Sciatic nerve (tissue), 2 donors: ENCODE measurements around the gene EPHA1. TPM values are rescaled to one million over a fixed set of nuclear protein-coding genes. Genes with fewer than 3 reads are reported as not detected.

Source experiments
- ATAC-seq: fragments of 200-7000 bp; cut with Tn5 transposase; one replicate; pipeline ENCODE4 v1.9.1; 2020; ENCODE audit warnings: mild to moderate bottlenecking, moderate library complexity
- DNase-seq: peaks from one replicate; pipeline ENCODE4 v3.0.0-alpha.2; 2020; ENCODE audit warnings: low spot score
- intact Hi-C: fragments of 100-400 bp; cut with DNase I; formaldehyde crosslinking; loops from one replicate; pipeline ENCODE4 v1.14.2; 2022
- total RNA-seq: library from RNA; stranded (reverse); fragmentation: NEBNext Ultra II Directional; extraction: Animal tissue kit (Norgen Biotek cat#: 25700); gene quantifications from one replicate; pipeline ENCODE4 v1.2.1, GENCODE V29; 2021
- donor health status: DM: no; HTN: no; CAD: no.
- donor health status: DM: no; HTN: no; CAD: no.

EPHA1 gene
- 0.22 TPM for total RNA-seq

GRCh38 chr7:143408686-143409561 lies at the start of gene EPHA1:
Gene EPHA1, minus strand, starts transcription at chr7:143408856. Its CDS starts 51 bp downstream, at chr7:143408805.
- ATAC-seq (no peak), DNase-seq (no peak)
- intact Hi-C loops = no loop called here

DNA sequence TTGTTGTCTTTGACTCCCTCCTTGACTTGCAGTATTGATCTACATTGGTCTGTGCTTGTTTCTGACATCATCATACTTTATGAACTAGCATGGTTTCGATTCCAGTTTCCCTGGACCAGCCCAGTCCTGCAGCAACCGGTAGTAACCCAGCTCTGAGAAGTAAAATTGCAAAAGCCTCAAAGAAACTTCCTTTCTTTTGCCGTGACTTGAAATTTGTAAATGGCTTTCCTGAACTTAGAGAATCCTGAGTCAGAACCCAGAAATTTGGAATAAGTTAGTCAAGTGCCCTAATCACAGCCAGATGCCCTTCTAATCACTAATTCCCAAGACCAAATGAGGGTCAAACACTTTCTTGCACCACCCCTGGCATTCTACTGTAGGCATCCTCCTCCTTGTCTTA lies 49.6 kb upstream of the EPHA1 start:
- no peak for DNase-seq
- ATAC-seq = peak; percentile 52
- intact Hi-C loops = no loop called here

- ATAC-seq = no peak
- no peak for DNase-seq
- intact Hi-C loops = no loop called here
Observed at GRCh38 chr7:143456992-143457793, 48.5 kb upstream of the EPHA1 start.

- ATAC-seq (no peak), DNase-seq (no peak)
- intact Hi-C loops = no loop called here
Observed at GRCh38 chr7:143455942-143456341, 47.3 kb upstream of the EPHA1 start.

DNA sequence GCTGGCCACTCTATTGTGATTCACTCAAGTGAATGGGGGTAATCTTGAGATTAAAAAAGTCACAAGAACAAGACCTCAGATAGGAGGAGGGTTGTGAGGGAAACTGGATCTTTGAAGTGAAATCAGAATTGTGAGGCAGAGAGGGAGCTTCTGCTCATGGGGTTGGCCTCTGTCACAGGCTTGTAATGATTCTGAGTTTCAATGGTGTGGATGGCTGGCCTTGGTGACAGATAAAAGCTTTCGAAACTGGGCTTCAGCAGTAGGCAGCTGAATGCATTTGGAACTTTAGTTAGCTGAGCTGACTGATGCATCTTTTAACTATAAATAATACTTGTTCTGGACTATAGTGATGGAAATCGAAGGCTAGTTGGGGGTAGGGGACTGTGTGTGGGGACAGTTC lies 46.8 kb upstream of the EPHA1 start:
- intact Hi-C loops = no loop called here
- ATAC-seq (no peak), DNase-seq (no peak)

GRCh38 chr7:143454091-143454680 lies 45.5 kb upstream of the EPHA1 start:
- intact Hi-C loops = no loop called here

GRCh38 chr7:143452495-143452894 lies 43.8 kb upstream of the EPHA1 start:
- intact Hi-C loops = no loop called here
- no peak for DNase-seq
- ATAC-seq = no peak

More at GRCh38 chr7:143454091-143454680, 45.5 kb upstream of the EPHA1 start:
- DNase-seq = no peak
- ATAC-seq = no peak

DNA sequence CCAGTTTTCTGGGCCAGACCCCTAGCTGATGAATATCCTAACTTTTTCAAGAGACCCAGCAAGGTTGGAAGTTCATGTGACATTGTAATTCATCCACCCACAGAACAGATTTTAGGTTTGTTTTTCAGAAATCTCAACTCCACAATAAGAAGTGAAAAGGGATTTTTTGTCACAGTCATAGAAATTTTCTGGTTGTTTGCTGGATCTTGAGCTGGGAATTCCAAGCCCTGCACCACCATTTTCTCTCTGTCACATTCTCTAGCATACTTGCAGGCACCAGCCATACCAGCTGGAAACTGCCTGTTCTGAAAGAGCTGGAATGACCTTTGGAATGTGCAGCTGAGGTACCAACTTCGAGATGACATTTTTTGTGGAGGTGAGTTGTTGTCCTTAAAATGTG lies 43.1 kb upstream of the EPHA1 start:
- DNase-seq = no peak
- no peak for ATAC-seq
- intact Hi-C loops = no loop called here

DNA sequence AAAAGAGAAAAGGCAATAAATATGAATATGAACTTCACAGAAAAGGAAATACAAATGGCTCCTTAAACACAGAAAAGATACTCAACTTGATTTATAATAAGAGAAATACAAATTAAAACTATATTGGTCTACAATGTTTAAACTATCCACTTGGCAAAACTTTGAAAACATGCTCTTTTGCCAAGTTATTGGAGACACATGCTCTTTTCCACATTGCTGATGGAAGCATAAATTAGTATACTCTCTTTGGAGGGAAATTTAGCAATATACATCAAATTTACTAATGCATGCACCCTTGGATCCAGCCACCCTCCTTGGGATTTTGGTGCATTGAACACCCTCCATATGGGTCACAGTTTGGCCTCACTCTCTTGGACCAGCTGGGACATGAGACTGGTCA lies 42.5 kb upstream of the EPHA1 start:
- ATAC-seq = no peak
- no peak for DNase-seq
- intact Hi-C loops = no loop called here

DNA sequence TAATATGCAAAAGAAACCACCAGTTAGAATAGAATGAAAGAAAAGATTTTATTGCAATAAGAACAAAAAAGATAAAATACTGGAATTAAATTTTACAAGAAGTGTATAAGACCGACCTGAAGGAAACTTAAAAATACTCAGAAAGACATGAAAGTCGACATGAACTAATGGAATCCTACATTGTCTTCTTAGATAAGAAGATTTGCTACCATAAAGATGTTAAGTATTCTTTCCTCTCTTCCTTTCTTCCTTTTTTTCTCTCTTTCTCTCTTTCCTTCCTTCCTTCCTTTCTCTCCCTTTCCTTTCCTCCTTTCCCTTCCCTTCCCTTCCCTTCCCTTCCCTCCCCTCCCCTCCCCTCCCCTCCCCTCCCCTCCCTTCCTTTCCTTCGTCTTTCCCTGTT lies 41.1 kb upstream of the EPHA1 start:
- ATAC-seq (no peak), DNase-seq (no peak)
- intact Hi-C loops = no loop called here

DNA sequence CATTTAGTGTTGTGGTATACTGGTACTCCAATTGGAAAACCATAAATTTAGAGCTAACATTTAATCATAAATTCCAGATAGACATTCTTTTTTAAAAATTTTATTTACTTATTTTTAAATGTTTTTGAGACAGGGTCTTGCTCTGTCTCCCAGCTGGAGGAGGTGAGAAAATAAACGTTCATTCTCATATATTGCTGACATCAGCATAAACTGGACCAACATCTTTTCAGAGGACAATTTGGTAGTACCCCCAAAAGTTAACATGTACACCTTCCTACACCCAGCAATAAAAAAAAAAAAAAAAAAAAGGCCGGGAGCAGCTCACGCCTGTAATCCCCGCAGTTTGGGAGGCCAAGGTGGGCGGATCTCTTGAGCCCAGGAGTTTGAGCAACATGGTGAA lies 39.8 kb upstream of the EPHA1 start:
- ATAC-seq = no peak
- DNase-seq = no peak
- intact Hi-C loops = no loop called here

DNA sequence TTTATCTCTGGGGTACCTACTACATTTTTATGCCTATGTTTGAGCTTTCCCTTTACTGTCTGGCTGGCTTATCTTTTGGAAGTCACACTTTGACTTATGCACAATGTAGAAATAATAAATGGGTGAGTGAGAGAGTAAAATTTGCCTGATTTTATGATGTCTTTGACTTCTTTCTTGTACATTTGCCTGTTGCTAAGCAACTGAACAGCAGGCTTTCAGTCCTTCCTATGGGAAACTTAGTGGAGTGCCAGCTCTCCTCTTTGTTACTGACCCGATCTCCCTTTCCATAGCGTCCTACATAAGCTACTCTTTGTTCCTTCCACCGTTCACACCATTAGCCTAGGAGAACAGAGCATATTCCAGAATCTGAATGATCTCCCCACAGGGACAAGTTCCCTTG lies 38.8 kb upstream of the EPHA1 start:
- DNase-seq = no peak
- intact Hi-C loops = no loop called here
- no peak for ATAC-seq

DNA sequence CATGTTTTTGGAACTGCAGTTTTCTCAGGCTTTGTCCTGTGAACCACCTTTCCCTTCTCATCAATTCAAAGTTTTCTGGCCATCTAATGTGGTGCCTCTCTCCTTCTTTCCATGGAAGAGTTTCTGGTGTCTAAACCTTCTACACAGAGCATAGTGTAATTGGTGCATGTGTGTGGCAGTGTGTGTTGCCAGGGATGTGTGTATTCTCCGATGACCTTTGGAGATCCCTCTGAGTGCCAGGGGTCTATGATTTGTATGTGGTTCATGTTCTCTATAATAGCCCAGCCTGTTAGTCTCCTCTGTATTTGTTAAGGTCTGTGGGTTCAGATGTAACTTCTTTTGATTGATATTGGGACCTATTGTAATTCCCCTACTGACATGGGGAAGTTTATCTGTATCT lies 36.1 kb upstream of the EPHA1 start:
- intact Hi-C loops = no loop called here
- no peak for DNase-seq
- ATAC-seq = no peak

DNA sequence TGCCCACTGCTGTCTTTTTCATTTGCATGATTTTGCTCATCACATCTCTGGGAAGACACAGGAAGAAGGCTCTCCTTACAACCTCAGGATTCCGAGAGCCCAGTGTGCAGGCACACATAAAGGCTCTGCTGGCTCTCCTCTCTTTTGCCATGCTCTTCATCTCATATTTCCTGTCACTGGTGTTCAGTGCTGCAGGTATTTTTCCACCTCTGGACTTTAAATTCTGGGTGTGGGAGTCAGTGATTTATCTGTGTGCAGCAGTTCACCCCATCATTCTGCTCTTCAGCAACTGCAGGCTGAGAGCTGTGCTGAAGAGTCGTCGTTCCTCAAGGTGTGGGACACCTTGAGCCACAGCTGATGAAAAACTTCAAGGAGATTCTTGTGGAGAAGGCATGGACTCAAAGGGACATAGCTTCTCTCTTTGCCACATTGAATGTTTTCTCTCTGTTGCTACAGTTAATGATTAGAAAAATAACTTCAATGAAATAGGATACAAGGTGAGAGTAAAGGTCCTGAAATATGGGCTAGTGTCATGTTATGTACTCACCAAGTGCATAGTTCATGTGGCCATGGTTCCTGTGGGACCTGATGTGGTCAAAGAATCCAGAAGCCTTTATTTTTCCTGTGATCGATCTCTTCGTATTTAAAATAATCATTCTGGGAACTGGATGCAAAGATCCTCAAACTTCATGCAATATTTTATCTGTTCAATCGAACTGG lies 35.6 kb upstream of the EPHA1 start:
- intact Hi-C loops = no loop called here
- ATAC-seq = no peak
- DNase-seq = no peak

- no peak for ATAC-seq
- no peak for DNase-seq
- intact Hi-C loops = no loop called here
Observed at GRCh38 chr7:143443153-143443552, 34.5 kb upstream of the EPHA1 start, which contains the start of gene TAS2R60. Gene TAS2R60, plus strand, starts transcription at chr7:143443453. Its CDS starts 0 bp downstream, at chr7:143443453.

- intact Hi-C loops = no loop called here
- no peak for DNase-seq
- ATAC-seq = no peak
Observed at GRCh38 chr7:143439866-143440265, 31.2 kb upstream of the EPHA1 start.

GRCh38 chr7:143437578-143437977 lies 28.9 kb upstream of the EPHA1 start:
- no peak for DNase-seq
- no peak for ATAC-seq
- intact Hi-C loops = no loop called here

GRCh38 chr7:143436325-143436946 lies 27.8 kb upstream of the EPHA1 start:
- DNase-seq = no peak
- intact Hi-C loops = no loop called here
- ATAC-seq = no peak

DNA sequence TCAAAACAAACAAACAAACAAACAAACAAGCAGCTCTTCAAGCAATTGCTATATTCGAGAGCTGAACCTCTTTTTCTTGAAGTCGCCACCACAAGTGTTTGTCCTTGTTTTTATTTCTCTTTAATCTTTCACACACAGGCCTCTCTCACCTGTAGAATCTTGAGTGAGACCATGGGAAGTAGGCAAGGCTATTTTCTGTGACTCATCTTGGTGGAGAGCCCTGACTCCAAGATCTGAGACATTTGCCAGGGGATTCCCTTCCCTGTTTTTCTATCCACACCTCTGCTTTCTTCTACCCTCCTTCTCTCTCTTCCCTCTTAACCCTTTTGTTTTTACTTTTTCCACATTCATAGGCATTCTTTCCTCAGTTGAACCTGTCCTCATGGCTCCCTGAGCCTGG lies 26.6 kb upstream of the EPHA1 start:
- intact Hi-C loops = no loop called here
- ATAC-seq (no peak), DNase-seq (no peak)
